Thyroid gland (tissue), 4 donors: ENCODE results near the gene SLC25A13.

Source experiments
- POLR2A ChIP-seq, 2 donors: fragments of 450-650 bp; IDR thresholded peaks; one replicate each; pipeline ENCODE4 v1.6.1; 2017; ENCODE audit warnings: antibody characterized with exemption in 2 of 2, mild to moderate bottlenecking in 2 of 2, moderate library complexity in 1 of 2
- TF ChIP-seq, protein P1 (sequence below), 6 experiments: fragments of 200-600 bp in 3 of 6; fragments of 450-650 bp in 3 of 6; sonication (generic) in 3 of 6; IDR thresholded peaks; one replicate each; pipeline ENCODE4 v1.5.1; 2016 to 2019; ENCODE audit warnings: antibody characterized with exemption in 6 of 6, mild to moderate bottlenecking in 2 of 6, inconsistent platforms in 1 of 6, moderate library complexity in 1 of 6

DNA sequence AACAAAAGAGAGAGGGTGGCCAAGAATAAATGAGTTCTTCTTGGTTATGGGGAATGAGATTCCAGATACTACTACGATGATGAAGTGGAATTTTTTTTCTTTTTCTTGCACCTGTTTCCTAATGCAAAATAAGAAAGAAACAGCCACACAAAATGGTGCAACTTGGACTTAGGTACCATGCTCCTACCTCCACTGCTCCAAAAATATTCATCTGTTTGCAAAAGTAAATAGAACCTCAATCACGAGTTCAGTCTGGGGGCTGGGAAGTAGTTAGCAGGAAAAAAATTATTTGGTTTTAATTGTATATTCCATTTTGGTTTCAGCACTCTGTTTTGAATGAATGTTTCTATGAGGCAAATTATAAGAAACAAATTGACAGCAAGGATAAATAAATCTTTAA, 73.5 kb downstream of the SLC25A13 start:
- TF ChIP-seq, protein P1, sequence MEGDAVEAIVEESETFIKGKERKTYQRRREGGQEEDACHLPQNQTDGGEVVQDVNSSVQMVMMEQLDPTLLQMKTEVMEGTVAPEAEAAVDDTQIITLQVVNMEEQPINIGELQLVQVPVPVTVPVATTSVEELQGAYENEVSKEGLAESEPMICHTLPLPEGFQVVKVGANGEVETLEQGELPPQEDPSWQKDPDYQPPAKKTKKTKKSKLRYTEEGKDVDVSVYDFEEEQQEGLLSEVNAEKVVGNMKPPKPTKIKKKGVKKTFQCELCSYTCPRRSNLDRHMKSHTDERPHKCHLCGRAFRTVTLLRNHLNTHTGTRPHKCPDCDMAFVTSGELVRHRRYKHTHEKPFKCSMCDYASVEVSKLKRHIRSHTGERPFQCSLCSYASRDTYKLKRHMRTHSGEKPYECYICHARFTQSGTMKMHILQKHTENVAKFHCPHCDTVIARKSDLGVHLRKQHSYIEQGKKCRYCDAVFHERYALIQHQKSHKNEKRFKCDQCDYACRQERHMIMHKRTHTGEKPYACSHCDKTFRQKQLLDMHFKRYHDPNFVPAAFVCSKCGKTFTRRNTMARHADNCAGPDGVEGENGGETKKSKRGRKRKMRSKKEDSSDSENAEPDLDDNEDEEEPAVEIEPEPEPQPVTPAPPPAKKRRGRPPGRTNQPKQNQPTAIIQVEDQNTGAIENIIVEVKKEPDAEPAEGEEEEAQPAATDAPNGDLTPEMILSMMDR (IDR thresholded peaks at IDR 0.05) = no peak
- no peak for TF ChIP-seq POLR2A (IDR thresholded peaks at IDR 0.05)
